GM23338 (cell line): ENCODE measurements around the gene TMEM123.

Source experiments
- CREB1 ChIP-seq: fragments of 250-450 bp; sonication (Bioruptor Pico); IDR thresholded peaks from 2 replicates; pipeline ENCODE4 v1.5.0; 2020; ENCODE audit warnings: low read depth, mild to moderate bottlenecking, moderate library complexity
- CTCF ChIP-seq, 2 experiments: fragments of 200-600 bp in 1 of 2; sonication (generic) in 1 of 2; conservative IDR thresholded peaks; 2 replicates each; pipeline versions ENCODE4 v1.5.1 to v1.6.1; 2016 to 2017; ENCODE audit warnings: antibody characterized with exemption in 2 of 2, low read depth in 2 of 2, mild to moderate bottlenecking in 2 of 2, moderate library complexity in 1 of 2
- EZH2 ChIP-seq: fragments of 200-600 bp; sonication (generic); IDR thresholded peaks from one replicate; pipeline ENCODE4 v1.8.0; 2017; ENCODE audit warnings: antibody characterized with exemption, mild to moderate bottlenecking, low read depth; ENCODE audit not compliant: unreplicated experiment
- EZH2phosphoT487 ChIP-seq: fragments of 200-600 bp; sonication (generic); IDR thresholded peaks from one replicate; pipeline ENCODE4 v1.8.1; 2018; ENCODE audit warnings: antibody characterized with exemption; ENCODE audit not compliant: unreplicated experiment
- POLR2AphosphoS5 ChIP-seq: IDR thresholded peaks from 2 replicates; pipeline ENCODE4 v1.6.1; 2016; ENCODE audit warnings: antibody characterized with exemption, low read depth
- REST ChIP-seq: IDR thresholded peaks from one replicate; pipeline ENCODE4 v1.6.1; 2018; ENCODE audit warnings: antibody characterized with exemption; ENCODE audit not compliant: unreplicated experiment
- ZNF114 ChIP-seq: fragments of 250-450 bp; sonication (Bioruptor Pico); IDR thresholded peaks from 2 replicates; pipeline ENCODE4 v1.5.0; 2020; ENCODE audit warnings: mild to moderate bottlenecking, moderate library complexity
- ZNF331 ChIP-seq: fragments of 250-450 bp; sonication (Bioruptor Pico); IDR thresholded peaks from 2 replicates; pipeline ENCODE4 v1.5.0; 2020; ENCODE audit warnings: low read depth, mild to moderate bottlenecking, moderate library complexity

DNA sequence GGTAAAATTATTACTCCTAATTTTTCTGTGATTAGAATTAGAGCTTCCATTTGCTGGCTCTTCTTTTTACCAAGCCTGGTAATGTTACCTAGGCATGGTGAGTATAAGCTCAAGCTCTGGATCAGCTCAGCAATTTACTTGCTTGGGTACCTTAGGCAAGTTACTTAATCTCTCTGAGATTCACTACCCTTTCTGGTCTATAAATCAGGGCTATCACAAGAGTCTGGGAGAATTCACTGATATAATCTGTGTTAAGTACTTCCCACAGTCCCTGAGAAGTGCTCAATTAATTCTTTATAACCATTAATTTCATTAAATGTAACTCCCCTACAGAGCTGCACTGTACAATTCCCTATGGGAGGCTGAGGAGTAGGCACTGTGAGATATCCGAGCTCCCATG, 44.2 kb downstream of the TMEM123 start:
- TF ChIP-seq EZH2, result no peak
- no peak for TF ChIP-seq CTCF (conservative IDR thresholded peaks at IDR 0.05; ENCODE audit: low read depth in 2 of 2)
- no peak for TF ChIP-seq POLR2AphosphoS5
- TF ChIP-seq ZNF331 (CRISPR knock-in tag), result no peak
- TF ChIP-seq REST, result no peak
- no peak for TF ChIP-seq CREB1 (CRISPR knock-in tag)
- no peak for TF ChIP-seq EZH2phosphoT487
- TF ChIP-seq ZNF114, result no peak
